NCI-H1436 treated with DMSO at 0.1 percent for 48 hours (cell line): ENCODE data around the gene TRPM1.
"Not testable (repeated sequence)": the region's sequence is repeated elsewhere in the genome, so short reads cannot be mapped to it uniquely, and the experiment has no call there.

ENCODE experiments used
- DNase-seq: peaks from one replicate; lab custom pipeline; 2025; lab: John Stamatoyannopoulos, UW

Gene TRPM1

DNA sequence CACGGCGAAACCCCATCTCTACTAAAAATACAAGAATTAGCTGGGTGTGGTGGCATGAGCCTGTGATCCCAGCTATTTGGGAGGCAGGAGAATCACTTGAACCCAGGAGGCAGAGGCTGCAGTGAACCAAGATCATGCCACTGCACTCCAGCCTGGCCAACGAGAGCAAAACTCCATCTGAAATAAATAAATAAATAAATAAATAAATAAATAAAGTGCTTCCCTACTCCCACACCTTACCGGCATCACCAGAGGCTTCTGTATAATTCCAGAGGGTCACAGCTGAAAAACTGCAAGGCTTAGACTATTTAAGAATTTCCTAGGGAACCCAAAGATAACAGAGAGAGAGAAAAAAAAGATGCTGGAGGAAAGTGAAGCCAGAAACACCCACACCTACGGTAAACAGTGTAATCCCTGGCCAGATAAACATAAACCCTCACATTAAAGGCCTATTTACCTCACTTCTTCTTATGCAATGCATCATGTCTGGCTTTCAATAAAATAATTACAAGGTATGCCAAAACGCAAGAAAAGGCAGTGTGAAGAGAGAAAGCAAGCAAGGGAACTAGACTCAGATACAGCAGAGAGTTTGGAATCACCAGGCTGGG, 15.0 kb upstream of the TRPM1 start:
- DNase-seq = no peak

DNA sequence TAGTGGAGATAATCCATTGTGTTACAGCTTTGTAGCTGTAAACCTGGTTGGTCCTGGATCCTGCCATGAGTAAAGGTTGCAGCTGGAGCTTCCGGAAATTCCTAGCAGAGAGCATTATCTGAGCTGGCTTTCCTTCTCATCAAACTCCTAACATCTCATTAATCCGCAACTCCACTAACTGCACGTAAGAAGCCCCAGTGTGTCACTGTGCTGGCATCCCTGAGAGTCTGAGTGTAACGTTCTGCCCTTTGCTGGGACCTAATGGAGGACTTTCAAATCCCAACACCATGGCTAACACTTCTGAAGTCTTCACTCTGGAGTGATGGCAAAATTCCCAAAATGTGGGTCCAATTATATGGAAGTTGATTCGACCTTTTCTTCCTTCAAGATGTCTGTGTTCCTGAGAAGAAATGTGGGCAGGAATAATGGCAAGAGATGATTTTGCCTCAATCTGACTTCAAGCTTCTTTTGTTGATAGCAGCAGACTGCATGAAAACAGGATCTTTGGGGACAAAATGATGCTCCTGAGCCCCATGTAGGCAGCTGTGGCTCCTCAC, 9.6 kb upstream of the TRPM1 start:
- no peak for DNase-seq

DNA sequence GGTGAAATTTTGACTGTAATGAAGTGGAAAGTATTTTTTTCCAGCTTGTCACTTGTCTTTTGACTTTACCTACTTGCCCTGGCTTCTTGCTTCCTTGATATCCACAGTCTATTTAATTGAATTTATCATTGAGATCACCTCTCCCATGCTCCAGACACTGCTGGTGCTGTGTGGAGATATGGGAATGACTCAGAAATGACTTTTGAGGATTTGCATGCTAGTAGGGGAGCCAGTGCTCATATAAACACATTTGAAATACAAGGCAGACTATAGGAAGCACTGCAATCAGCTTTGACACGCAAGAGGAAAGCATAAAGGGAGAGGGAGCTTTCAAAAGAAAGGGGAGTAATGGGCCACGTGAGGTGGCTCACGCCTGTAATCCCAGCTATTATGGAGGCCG, 7.3 kb upstream of the TRPM1 start:
- no peak for DNase-seq

DNA sequence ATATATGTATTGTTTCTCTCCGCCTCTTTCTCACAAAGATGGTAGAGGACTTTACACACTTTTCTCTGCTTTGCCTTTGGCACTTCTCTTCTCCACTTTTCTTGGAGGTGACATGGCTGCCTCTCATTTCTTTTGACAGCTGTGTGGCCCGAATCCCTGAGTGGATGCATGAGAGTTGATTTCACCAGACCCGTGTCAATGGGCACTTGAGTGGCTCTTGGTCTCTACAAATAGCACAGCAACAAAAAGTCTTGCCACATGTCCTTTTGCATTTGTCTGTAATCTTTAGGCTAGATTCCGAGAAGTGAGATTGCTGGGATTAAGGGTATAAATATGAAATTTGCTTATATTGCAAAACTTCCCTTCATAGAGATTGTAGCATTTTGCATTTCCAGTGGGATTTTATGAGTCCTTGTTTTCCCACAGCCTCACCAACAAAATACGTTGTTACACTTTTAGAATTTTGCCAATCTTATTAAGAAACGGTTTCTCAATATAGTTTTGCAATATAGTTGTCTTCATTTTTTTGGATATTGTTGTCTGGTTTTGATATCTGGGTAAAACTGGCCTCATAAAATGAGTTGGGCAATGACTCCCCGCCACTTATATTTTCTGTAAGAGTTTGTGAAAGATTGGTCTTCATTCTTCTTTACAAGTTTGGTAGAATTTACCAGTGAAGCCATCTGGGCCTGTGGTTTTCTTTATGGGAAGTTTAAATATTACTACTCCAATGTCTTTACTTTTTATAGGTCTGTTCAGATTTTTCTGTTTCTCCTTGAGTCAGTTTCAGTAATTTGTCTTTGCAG, 5.2 kb upstream of the TRPM1 start:
- no peak for DNase-seq

DNA sequence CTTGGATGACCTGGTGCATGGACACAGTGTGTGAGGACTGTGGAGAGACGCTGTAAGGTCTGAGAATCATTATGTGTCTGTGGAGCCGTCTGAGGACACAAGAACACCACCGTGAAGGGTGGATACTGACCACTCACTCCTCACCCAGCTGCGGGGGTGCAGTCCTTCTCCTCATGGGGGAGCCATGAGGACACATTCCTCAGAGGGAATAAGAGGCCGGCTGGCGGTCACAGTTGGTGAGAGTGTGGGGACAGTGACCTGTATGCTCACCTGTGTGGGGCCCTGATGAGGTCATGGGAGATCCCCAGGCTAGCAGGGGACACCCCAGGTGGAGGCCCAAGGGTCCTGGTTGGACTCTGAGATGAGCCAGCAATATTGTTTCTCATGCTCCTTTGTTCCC, 2.5 kb upstream of the TRPM1 start:
- no peak for DNase-seq

DNA sequence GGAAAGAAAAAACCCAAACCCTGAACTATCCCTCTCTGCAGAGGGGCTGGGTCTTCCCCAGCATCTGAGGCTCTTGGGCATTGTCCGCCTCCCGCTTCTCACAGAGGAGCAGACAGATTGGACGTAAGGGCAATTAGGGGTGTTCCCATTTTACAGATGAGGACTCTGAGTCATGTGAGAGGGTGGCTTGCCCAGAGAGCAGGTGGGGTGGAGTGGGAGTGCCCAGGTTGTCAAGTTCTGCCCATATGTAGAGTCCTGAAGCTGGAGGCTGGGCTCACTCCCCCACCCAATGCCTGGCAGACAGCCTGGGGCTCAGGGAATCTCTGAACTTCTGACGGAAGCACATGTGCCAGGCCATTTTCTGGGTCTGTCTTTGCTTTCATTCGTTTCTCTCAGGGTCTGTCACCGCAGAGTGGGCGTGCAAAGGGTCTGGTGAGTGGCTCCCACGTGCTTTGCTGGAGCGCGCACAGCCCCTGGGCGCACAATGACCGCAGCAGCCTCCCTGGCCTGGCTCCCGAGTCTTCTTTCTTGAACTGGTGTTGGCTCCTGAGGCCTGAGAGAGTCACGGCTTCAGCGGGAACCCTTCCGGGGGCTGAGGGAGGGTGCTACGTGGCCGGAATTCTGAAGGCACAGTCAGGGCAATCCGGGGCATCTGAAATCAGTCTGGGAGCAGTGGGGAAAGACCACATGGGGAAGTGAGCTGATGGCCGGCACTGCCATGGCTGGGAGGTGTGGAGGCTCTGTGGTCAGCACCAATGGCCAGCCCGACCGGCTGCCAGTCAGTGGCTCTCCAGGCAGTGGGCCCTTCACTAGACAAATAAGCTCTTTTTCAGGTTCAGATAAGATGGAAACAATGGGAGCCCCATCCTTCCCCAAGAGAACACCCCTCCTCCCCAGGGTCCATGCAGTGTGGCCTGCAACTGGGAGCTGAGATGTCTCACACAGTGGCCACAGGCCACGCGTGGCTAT, 1.1 kb upstream of the TRPM1 start:
- DNase-seq = no peak

DNA sequence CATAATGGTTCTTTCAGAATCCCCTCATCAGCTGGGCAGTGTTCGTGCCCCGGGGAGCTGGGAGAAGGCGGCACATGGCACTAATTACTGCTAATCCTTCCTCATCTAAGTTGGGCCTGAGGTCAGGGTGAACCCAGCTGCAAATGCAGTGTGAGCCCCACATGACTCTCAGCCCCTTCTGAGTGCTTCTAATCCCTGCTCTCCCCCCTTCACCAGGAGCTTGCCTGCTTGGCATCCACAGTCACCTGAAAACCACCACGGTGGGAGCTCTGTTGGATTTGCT, 455 bp upstream of the TRPM1 start:
- no peak for DNase-seq

DNA sequence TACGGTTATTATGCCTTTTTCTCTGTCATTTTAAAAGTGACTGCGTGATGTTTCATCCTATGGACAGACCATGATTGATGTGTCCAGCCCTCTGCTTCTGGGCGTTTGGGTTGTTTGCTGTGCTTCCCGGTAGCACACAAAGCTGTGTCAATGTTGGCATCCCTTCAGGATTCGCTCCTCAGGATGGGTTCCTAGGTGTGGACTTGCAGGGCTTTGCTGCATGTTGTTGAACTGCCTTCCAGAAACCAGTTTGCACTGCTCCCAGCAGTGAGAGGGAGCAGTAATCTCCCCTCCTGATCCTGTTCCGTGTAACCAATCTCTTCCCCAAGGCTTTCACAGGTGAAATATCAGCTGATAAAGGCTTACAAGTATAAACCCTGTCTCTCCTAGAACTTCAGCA, 787 bp downstream of the TRPM1 start:
- no peak for DNase-seq

DNA sequence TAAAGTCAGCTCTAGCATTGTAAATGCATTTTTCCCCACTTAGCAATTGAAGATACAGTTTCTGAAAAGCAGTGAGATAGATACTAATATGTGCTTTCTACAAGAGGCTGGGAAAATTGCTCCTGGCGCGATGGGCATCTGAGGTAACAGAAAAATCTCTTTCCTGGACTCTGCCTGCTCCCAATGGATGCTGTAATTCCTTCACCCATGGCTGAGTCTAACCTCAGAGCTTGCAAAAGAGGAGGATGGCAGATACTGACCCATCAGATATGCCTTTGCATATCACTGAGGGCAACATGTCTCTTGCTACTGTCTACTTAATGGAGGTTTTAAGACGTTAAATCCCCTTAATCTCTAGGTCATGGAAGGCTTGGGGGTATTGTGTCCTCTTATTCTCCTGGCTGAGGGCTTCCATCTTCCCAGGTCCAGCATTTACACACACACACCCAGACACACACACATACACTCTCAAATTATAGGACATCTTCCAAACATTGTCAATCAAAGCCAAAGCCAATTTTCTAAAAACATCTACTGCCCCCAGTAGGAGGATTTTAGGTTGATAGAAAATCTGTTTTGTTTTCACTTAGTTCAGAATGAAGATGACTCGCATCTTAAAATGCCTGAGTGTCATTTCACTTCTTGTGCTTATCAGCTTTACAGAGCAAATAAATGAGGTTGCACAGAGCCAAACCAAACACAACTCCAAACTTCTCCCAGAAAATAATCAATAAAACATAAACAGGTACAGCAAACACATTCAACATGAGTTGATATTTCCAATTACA, 2.4 kb downstream of the TRPM1 start:
- no peak for DNase-seq

DNA sequence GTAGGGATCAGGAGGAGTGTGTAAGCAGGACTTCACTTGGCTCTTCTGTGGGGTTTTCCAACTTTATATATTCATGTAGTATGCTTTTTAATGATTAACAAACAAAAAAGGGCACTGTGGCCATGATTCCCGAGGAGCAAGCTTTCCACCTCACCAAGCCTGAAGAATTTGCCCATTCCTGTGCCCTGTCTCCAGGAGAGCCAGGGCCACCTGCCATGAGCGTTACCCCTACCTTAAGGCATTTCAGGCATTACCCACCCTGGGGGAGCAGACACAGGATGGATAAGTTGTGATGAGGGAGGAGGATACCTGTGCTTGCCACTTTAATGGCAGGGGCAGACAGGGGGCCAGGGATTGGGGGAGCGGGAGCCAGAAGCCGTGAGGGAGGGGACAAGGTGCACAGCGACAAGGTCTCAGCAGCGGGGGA, 3.0 kb downstream of the TRPM1 start:
- DNase-seq = no peak

DNA sequence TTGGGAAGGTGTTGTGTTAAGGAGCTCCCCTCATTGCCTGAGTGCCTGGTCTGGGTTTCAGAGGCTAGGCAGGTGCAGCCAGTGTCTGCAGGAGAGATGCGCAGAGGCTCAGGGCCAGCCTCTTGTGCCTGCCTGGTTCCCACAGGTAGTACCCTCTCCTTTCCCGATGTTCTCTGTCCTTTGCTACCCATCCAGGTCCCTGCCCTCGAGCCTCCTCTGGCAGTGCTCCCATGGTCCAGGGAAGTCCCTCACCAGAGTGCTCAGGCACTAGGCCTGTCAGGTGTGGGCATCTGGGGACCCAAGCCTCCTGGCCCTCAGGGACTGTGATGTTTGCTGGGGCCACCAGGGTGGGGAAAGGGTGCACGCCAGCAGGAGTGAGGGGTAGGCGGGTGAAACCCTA, 5.0 kb downstream of the TRPM1 start:
- DNase-seq = no peak

DNA sequence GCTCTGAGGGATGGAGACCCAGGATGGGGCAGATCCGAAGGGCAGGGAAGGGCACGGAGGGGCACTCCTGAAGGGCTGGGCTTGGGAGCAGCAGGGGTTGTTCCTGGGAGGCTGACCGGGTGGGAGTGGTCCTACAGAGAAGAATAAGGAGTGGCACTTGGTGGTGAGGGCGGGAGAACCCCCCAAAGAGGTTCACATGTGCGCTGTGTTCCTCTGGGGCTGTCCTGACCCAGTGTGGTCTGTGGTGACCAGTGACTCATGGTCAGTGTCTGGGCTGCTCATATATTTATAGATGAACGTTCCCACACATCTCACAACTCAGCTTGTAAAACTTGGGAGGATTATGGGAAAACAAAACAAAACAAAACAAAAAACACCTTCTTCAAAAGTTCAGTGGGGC, 10.0 kb downstream of the TRPM1 start:
- DNase-seq = no peak

DNA sequence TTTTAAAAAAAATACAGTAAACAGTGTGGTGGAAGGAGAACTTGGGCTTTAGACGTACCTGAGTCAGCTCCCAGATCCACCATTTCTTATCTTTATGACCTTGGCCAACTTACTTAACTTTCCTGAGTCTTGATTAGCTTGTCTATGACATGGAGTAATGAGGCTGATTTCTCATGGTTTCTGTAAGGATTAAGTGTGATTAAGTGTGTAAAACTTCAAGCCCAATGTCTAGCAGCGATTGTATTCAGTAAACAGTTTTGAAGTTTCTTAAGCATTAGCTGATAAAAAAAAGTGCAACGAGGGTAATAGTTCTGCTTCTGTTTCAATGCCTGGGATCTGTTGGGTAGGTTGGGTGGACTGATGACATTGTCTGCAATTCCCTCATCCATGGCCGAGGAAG, 10.8 kb downstream of the TRPM1 start:
- no peak for DNase-seq

DNA sequence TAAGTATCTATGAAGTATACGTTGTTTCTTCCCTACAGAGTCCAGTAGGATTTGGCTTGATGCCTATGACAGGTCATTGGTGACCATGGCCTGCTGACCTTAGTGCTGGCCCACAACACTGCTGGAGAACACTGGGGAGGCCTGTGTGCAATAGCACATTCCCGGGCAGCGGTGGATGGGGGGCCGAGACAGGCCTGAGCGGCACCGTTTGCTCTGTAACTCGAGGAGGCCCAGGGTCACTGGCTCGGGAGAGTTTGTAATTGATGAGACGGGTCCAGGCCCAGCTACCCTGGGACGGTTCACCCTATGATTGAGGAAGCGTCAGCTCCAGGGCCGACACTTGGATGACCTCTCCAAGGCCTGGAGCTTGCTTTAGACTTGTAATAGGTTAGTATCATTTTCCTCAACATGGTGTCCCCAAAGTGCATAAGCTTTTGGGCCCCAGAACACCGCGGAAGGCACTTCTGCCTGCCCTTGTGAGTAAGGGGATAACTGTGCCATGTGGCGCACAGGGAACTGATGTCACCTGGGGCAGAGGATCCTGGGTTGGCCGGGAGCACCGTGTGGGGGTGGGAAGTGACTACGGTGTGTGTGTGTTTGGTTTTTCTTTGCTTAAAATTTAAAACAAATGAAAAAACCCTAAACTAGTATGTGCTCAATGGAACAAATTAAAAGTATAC, 12.0 kb downstream of the TRPM1 start:
- DNase-seq = no peak

DNA sequence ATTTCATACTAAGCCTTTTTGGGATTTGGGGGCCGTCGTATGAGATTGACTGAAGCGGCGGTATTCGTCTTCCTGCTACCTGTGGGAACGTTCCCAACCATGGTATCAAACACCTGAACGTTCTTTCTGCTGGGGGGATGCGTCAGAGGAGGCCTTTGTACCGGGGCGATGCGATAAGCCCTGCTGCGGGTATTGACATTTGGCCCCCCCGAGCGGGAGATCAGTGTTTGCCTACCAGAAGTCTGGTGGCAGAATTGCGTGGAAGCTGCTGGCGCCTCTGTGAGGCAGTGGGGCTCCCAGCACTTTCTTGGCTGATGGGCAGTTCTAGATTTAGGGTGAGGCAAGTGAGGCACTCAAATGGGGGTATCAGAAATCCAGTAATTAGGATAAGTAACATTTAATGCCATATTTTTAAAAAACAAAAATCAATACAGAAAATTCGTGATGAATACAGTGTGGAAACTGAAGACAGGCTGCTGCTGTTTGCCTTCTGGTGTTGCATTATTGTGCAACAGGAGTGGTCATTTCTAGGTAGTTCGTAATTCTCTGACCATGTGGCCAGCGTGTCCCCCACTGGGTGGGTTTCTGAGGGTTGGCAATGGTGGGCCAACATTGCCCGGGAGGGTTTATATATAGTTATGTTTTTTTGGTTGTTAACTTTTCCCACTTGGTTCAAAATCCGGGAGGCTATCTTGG, 12.7 kb downstream of the TRPM1 start:
- no peak for DNase-seq

DNA sequence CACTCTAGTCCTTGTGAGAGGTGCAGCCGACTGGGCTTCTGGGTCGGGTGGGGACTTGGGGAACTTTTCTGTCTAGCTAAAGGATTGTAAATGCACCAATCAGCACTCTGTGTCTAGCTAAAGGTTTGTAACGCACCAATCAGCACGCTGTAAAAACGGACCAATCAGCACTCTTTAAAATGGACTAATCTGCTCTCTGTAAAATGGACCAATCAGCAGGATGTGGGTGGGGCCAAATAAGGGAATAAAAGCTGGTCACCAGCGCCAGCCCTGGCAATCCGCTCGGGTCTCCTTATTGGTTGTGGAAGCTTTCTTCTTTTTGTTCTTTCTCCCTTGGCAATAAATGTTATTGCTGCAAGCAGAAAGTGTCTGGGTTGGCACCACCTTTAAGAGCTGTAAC, 13.5 kb downstream of the TRPM1 start:
- DNase-seq = not testable (repeated sequence)

DNA sequence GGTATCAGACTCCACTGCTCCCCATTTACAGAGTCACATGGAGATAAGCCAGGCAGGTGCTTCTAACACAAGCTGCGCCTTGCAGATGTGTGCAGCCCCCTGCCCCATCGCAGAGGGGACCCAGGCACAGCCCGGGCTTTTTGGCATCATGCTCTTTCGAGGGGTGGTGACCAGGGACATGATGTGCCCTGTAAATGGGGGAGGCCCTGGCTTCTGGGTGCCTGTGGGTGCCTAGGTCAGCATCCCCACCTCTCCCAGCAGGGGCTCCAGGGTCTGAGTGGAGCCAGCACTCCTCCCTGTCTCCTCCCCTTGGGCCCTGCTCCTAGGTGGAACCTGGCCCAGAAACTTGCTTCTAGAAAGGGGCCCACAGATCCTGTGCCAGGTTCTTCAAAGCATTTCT, 15.2 kb downstream of the TRPM1 start:
- no peak for DNase-seq

DNA sequence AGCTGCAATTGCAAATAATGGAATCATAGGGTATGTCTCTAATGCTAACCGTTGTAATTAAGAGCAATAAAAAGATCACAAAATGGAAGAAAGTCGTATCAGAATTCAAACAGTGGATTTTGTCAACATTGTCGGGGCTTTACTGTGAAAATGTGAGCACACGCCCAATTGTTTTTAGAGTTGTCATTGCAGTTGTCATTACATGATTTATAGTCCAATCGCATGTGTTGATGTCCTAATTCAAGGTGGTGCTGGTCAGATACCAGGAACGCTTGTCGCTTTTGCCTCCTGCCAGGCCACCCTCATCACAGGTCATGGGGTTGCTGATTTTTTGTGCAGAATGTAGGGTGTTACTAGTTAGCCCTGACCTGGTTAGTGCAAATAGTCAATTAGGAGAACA, 16.2 kb downstream of the TRPM1 start:
- DNase-seq = no peak

DNA sequence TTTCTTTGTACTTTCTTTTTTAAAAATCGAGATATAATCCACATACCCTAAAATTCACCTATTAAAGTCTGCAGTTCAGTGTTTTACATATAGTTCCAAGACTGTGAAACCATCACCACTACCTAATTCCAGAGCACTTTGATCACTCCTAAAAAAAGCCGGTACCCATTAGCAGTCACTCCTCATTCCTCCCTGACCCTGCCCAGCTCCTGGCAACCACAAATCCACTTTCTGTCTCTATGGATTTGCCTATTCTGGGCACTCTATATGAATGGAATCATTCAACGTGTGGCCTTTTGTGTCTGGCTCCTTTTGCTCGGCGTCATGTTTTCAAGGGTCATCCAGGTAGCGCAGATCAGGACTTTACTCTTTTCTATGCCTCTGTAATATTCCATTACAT, 17.3 kb downstream of the TRPM1 start:
- DNase-seq = no peak

DNA sequence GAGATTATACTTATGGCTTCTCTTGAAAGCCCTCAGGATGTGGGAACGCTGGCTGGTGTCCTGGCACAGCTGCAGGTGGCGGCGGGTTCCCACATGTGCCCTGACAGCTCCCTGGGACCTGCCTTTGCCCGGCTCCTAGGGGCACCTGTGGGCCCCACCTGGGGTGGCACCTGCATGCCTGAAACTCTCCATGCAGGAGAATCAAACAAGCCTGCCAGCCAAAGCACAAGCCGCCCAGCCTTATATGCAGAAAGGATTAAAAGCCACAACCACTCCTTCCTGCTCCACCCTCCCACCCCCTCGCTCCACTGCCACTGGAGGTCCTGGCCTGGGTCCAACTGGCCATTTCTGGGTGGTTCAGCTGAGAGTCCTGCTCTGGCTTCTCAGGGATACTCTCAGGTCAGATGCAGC, 18.1 kb downstream of the TRPM1 start:
- DNase-seq = no peak
